Measurements from ENCODE around the gene IGSF8. TPM values are rescaled to one million over a fixed set of nuclear protein-coding genes. Genes with fewer than 3 reads are reported as not detected.

Gene IGSF8
- total and polyA plus RNA-seq, 2 experiments from 2014 or later, result 32.9 to 52.2 TPM

- Histone ChIP-seq H2AFZ (no peak overlapping the region), H3F3A (ENCODE audit: insufficient read depth) (no peaks in the 10 kb centered on the region), H3K79me2 (ENCODE audit: insufficient read depth) (no peaks in the 10 kb centered on the region), H3K9ac (no peak overlapping the region), H3K4me2 (ENCODE audit: unreplicated experiment) (no peak overlapping the region), H3K4me3 (no peak overlapping the region), H3K27ac (no peak overlapping the region), H3K27me3 (replicated peaks; ENCODE audit: insufficient read depth) (peaks cover 32% of the 10 kb centered on the region), H3K9me2 (ENCODE audit: insufficient read depth) (no peaks in the 10 kb centered on the region), H4K20me1 (ENCODE audit: insufficient read depth) (no peaks in the 10 kb centered on the region), H3K36me3 (ENCODE audit: low read depth) (no peaks in the 10 kb centered on the region), H3K4me1 (ENCODE audit: insufficient read depth) (no peaks in the 10 kb centered on the region), H3K9me3 (ENCODE audit: low read depth) (no peaks in the 10 kb centered on the region)
- DNase-seq, result no peak
- no peak for TF ChIP-seq EZH2 (IDR thresholded peaks at IDR 0.05; ENCODE audit: insufficient read depth, poor library complexity, severe bottlenecking)
- 43 to 64% methylated on average over 3 to 5 of the region's 5 CpGs for WGBS, 2 experiments (ENCODE audit: low coverage in 1 of 2, low lambda C conversion rate in 2 of 2, missing lambda C conversion rate in 2 of 2)
- in situ Hi-C loops (cut with MboI), result no loop called here
Measured at GRCh38 chr1:160068225-160068624, 30.2 kb downstream of the IGSF8 start.

GRCh38 chr1:160066829-160067745 is 31.3 kb downstream of the IGSF8 start:
- Histone ChIP-seq H3F3A (ENCODE audit: insufficient read depth) (no peaks in the 10 kb centered on the region), H3K27ac (no peak overlapping the region), H3K36me3 (ENCODE audit: low read depth) (no peaks in the 10 kb centered on the region), H2AFZ (no peak overlapping the region), H3K4me1 (ENCODE audit: insufficient read depth) (no peaks in the 10 kb centered on the region), H3K9me3 (ENCODE audit: low read depth) (no peaks in the 10 kb centered on the region), H3K9ac (no peak overlapping the region), H3K4me2 (ENCODE audit: unreplicated experiment) (no peak overlapping the region), H4K20me1 (ENCODE audit: insufficient read depth) (no peaks in the 10 kb centered on the region), H3K79me2 (ENCODE audit: insufficient read depth) (no peaks in the 10 kb centered on the region), H3K4me3 (no peak overlapping the region), H3K9me2 (ENCODE audit: insufficient read depth) (no peaks in the 10 kb centered on the region), H3K27me3 (replicated peaks; ENCODE audit: insufficient read depth) (peaks cover 27% of the 10 kb centered on the region)
- TF ChIP-seq EZH2phosphoT487 (IDR thresholded peaks at IDR 0.05; ENCODE audit: insufficient read depth, low read depth) (no peak), EZH2 (IDR thresholded peaks at IDR 0.05; ENCODE audit: insufficient read depth, poor library complexity, severe bottlenecking) (no peak)
- in situ Hi-C loops (cut with MboI), result no loop called here
- 65 to 71% methylated on average over 6 of the region's 6 CpGs for WGBS, 2 experiments (ENCODE audit: low coverage in 1 of 2, low lambda C conversion rate in 2 of 2, missing lambda C conversion rate in 2 of 2)
- DNase-seq, result no peak

GRCh38 chr1:160064746-160065145 is 33.7 kb downstream of the IGSF8 start:
- Histone ChIP-seq H3K27me3 (replicated peaks; ENCODE audit: insufficient read depth) (peaks cover 22% of the 10 kb centered on the region; the same call in 1 of the 2 replicates), H3K4me1 (ENCODE audit: insufficient read depth) (no peaks in the 10 kb centered on the region), H2AFZ (no peak overlapping the region)

GRCh38 chr1:160064164-160064563 is 34.3 kb downstream of the IGSF8 start:
- Histone ChIP-seq H2AFZ (no peak overlapping the region), H3K9ac (no peak overlapping the region), H3K27me3 (replicated peaks; ENCODE audit: insufficient read depth) (peaks cover 22% of the 10 kb centered on the region; the same call in 1 of the 2 replicates), H3K9me3 (ENCODE audit: low read depth) (no peaks in the 10 kb centered on the region), H3K4me2 (ENCODE audit: unreplicated experiment) (no peak overlapping the region), H3K27ac (no peak overlapping the region), H3K36me3 (ENCODE audit: low read depth) (no peaks in the 10 kb centered on the region), H4K20me1 (ENCODE audit: insufficient read depth) (no peaks in the 10 kb centered on the region), H3K79me2 (ENCODE audit: insufficient read depth) (no peaks in the 10 kb centered on the region), H3F3A (ENCODE audit: insufficient read depth) (no peaks in the 10 kb centered on the region), H3K4me3 (no peak overlapping the region), H3K9me2 (ENCODE audit: insufficient read depth) (no peaks in the 10 kb centered on the region), H3K4me1 (ENCODE audit: insufficient read depth) (no peaks in the 10 kb centered on the region)
- in situ Hi-C loops (cut with MboI), result no loop called here
- DNase-seq, result peak; percentile 20
- TF ChIP-seq EZH2 (IDR thresholded peaks at IDR 0.05; ENCODE audit: insufficient read depth, poor library complexity, severe bottlenecking) (no peak), EZH2phosphoT487 (IDR thresholded peaks at IDR 0.05; ENCODE audit: insufficient read depth, low read depth) (no peak)
- 40 to 41% methylated on average over 3 of the region's 3 CpGs for WGBS, 2 experiments (ENCODE audit: low coverage in 1 of 2, low lambda C conversion rate in 2 of 2, missing lambda C conversion rate in 2 of 2)

More at GRCh38 chr1:160064746-160065145, 33.7 kb downstream of the IGSF8 start:
- no peaks in the 10 kb centered on the region for H3F3A ChIP-seq (ENCODE audit: insufficient read depth)
- TF ChIP-seq EZH2phosphoT487 (IDR thresholded peaks at IDR 0.05; ENCODE audit: insufficient read depth, low read depth) (no peak), EZH2 (IDR thresholded peaks at IDR 0.05; ENCODE audit: insufficient read depth, poor library complexity, severe bottlenecking) (no peak)
- no peak overlapping the region for H3K27ac ChIP-seq
- no peaks in the 10 kb centered on the region for H3K79me2 ChIP-seq (ENCODE audit: insufficient read depth)
- in situ Hi-C loops (cut with MboI), result no loop called here
- no peak overlapping the region for H3K4me2 ChIP-seq (ENCODE audit: unreplicated experiment)
- DNase-seq, result no peak
- no peak overlapping the region for H3K9ac ChIP-seq
- H3K36me3 ChIP-seq (ENCODE audit: low read depth), result no peaks in the 10 kb centered on the region
- H4K20me1 ChIP-seq (ENCODE audit: insufficient read depth), result no peaks in the 10 kb centered on the region
- no peaks in the 10 kb centered on the region for H3K9me2 ChIP-seq (ENCODE audit: insufficient read depth)
- H3K9me3 ChIP-seq (ENCODE audit: low read depth), result no peaks in the 10 kb centered on the region
- WGBS, 2 experiments (ENCODE audit: low coverage in 1 of 2, low lambda C conversion rate in 2 of 2, missing lambda C conversion rate in 2 of 2), result 53 to 55% methylated on average over 3 of the region's 3 CpGs
- H3K4me3 ChIP-seq, result no peak overlapping the region

Measured in GM23248 (cell line).